BLaER1 (cell line): ENCODE results near the gene RIPK1.

ENCODE experiments used
- H3K27ac ChIP-seq: shearing (Covaris generic); formaldehyde crosslinking; 2 replicates; pipeline ENCODE4 v1.8.1; 2022
- H3K27me3 ChIP-seq: shearing (Covaris generic); formaldehyde crosslinking; 2 replicates; pipeline ENCODE4 v1.8.1; 2022
- H3K36me3 ChIP-seq: shearing (Covaris generic); formaldehyde crosslinking; 2 replicates; pipeline ENCODE4 v1.8.1; 2022
- H3K4me1 ChIP-seq: shearing (Covaris generic); formaldehyde crosslinking; 2 replicates; pipeline ENCODE4 v1.8.1; 2022
- H3K4me2 ChIP-seq: shearing (Covaris generic); formaldehyde crosslinking; 2 replicates; pipeline ENCODE4 v1.8.1; 2022
- H3K4me3 ChIP-seq: shearing (Covaris generic); formaldehyde crosslinking; 2 replicates; pipeline ENCODE4 v1.8.1; 2022
- H3K9ac ChIP-seq: shearing (Covaris generic); formaldehyde crosslinking; 2 replicates; pipeline ENCODE4 v1.8.1; 2022
- H3K9me3 ChIP-seq: shearing (Covaris generic); formaldehyde crosslinking; 2 replicates; pipeline ENCODE4 v1.8.1; 2022
- H4K20me1 ChIP-seq: shearing (Covaris generic); formaldehyde crosslinking; 2 replicates; pipeline ENCODE4 v1.8.1; 2022
- Cebpa-rat ChIP-seq: shearing (Covaris generic); IDR thresholded peaks from 2 replicates; pipeline ENCODE4 v1.8.1; 2022

RIPK1 gene

GRCh38 chr6:3159805-3160781 lies 91.8 kb downstream of the RIPK1 start:
- H3K9ac ChIP-seq: no peak overlapping the region
- H3K4me2 ChIP-seq: no peak overlapping the region
- H3K27me3 ChIP-seq: peaks cover 3% of the 10 kb centered on the region; the same call in 1 of the 2 replicates

GRCh38 chr6:3162067-3162497 lies 93.8 kb downstream of the RIPK1 start:
- H3K27me3 ChIP-seq: peaks cover 3% of the 10 kb centered on the region; the same call in 1 of the 2 replicates
- H3K9ac ChIP-seq: no peak overlapping the region
- H3K4me1 ChIP-seq: peaks cover 33% of the 10 kb centered on the region
- H3K27ac ChIP-seq: no peak overlapping the region
- no peak for TF ChIP-seq Cebpa-rat
- H3K4me3 ChIP-seq: peak overlapping the region; percentile 75; the same call in 1 of the 2 replicates
- H3K36me3 ChIP-seq: no peaks in the 10 kb centered on the region
- H3K9me3 ChIP-seq: no peaks in the 10 kb centered on the region
- peak overlapping the region; percentile 84 for H3K4me2 ChIP-seq
- no peaks in the 10 kb centered on the region for H4K20me1 ChIP-seq

More at GRCh38 chr6:3159805-3160781, 91.8 kb downstream of the RIPK1 start:
- H3K27ac ChIP-seq: no peak overlapping the region
- H3K9me3 ChIP-seq: no peaks in the 10 kb centered on the region
- peaks cover 39% of the 10 kb centered on the region for H3K4me1 ChIP-seq
- no peak for TF ChIP-seq Cebpa-rat
- H4K20me1 ChIP-seq: no peaks in the 10 kb centered on the region
- H3K36me3 ChIP-seq: peaks cover 6% of the 10 kb centered on the region; the same call in 1 of the 2 replicates
- H3K4me3 ChIP-seq: no peak overlapping the region

GRCh38 chr6:3162565-3163247 lies 94.4 kb downstream of the RIPK1 start:
- Histone ChIP-seq H4K20me1 (no peaks in the 10 kb centered on the region), H3K36me3 (no peaks in the 10 kb centered on the region), H3K4me2 (peak overlapping the region; percentile 84), H3K9ac (peak overlapping the region; percentile 79), H3K27me3 (peaks cover 3% of the 10 kb centered on the region; the same call in 1 of the 2 replicates), H3K4me3 (peak overlapping the region; percentile 75), H3K9me3 (no peaks in the 10 kb centered on the region), H3K27ac (peak overlapping the region; percentile 69), H3K4me1 (peaks cover 33% of the 10 kb centered on the region)
- no peak for TF ChIP-seq Cebpa-rat

- H3K4me1 ChIP-seq: peaks cover 33% of the 10 kb centered on the region
Measured at GRCh38 chr6:3163248-3163594, 94.9 kb downstream of the RIPK1 start.

GRCh38 chr6:3164388-3164787 lies 96.1 kb downstream of the RIPK1 start:
- Histone ChIP-seq H3K36me3 (no peaks in the 10 kb centered on the region), H3K27me3 (peaks cover 3% of the 10 kb centered on the region; the same call in 1 of the 2 replicates), H3K4me3 (no peak overlapping the region), H3K4me2 (no peak overlapping the region), H4K20me1 (no peaks in the 10 kb centered on the region), H3K27ac (no peak overlapping the region), H3K9ac (no peak overlapping the region), H3K9me3 (no peaks in the 10 kb centered on the region), H3K4me1 (peaks cover 33% of the 10 kb centered on the region)
- TF ChIP-seq Cebpa-rat: no peak

More at GRCh38 chr6:3163248-3163594, 94.9 kb downstream of the RIPK1 start:
- Histone ChIP-seq H3K36me3 (no peaks in the 10 kb centered on the region), H4K20me1 (no peaks in the 10 kb centered on the region), H3K9ac (no peak overlapping the region), H3K27ac (no peak overlapping the region), H3K27me3 (peaks cover 3% of the 10 kb centered on the region; the same call in 1 of the 2 replicates), H3K4me2 (peak overlapping the region; percentile 84), H3K4me3 (peak overlapping the region; percentile 75), H3K9me3 (no peaks in the 10 kb centered on the region)
- TF ChIP-seq Cebpa-rat: peak; percentile 59; the same call in 1 of the 2 replicates
